Tibial artery (tissue), 4 donors: Measurements from ENCODE around the gene THTPA.
A peak's percentile ranks its signal among the peaks of the same experiment; 100 is the strongest.

ENCODE experiments used
- DNase-seq, 2 donors: peaks; one replicate each; pipeline ENCODE4 v3.0.0-alpha.2; 2019
- H3K27ac ChIP-seq, 2 donors: fragments of 200-600 bp; sonication (generic) in 1 of 2; 1 replicate in 1 of 2; 2 replicates in 1 of 2; pipeline ENCODE4 v1.5.1; 2018 to 2019; ENCODE audit warnings: mild to moderate bottlenecking in 1 of 2
- H3K27me3 ChIP-seq, 2 donors: fragments of 200-600 bp; sonication (generic) in 1 of 2; one replicate each; pipeline versions ENCODE4 v1.5.1 to v1.6.0; 2016 to 2019
- H3K36me3 ChIP-seq, 3 donors: fragments of 200-600 bp; sonication (generic) in 2 of 3; one replicate each; pipeline ENCODE4 v1.5.1; 2016 to 2019; ENCODE audit warnings: mild to moderate bottlenecking in 2 of 3
- H3K4me1 ChIP-seq, 4 donors: fragments of 200-600 bp; sonication (generic) in 2 of 4; 1 replicate in 3 of 4; 2 replicates in 1 of 4; pipeline ENCODE4 v1.5.1; 2016 to 2019
- H3K4me3 ChIP-seq, 2 donors: fragments of 200-600 bp; sonication (generic) in 1 of 2; 1 replicate in 1 of 2; 2 replicates in 1 of 2; pipeline ENCODE4 v1.5.1; 2018 to 2019; ENCODE audit warnings: mild to moderate bottlenecking in 2 of 2
- H3K9me3 ChIP-seq, 3 donors: fragments of 200-600 bp; sonication (generic) in 1 of 3; one replicate each; pipeline ENCODE4 v1.5.1; 2016 to 2019
- CTCF ChIP-seq, 2 experiments: fragments of 200-600 bp in 1 of 2; fragments of 450-650 bp in 1 of 2; IDR thresholded peaks; one replicate each; pipeline ENCODE4 v1.5.1; 2017 to 2019; ENCODE audit warnings: antibody characterized with exemption in 2 of 2, mild to moderate bottlenecking in 1 of 2, moderate library complexity in 1 of 2
- intact Hi-C: fragments of 100-400 bp; cut with DNase I; formaldehyde crosslinking; loops from one replicate; pipeline ENCODE4 v1.15.0; 2023; ENCODE audit warnings: low total_unique reads

Gene THTPA

GRCh38 chr14:23555882-23556699, at the start of gene THTPA:
Gene THTPA, plus strand, starts transcription at chr14:23556271. Its CDS starts 487 bp downstream, at chr14:23556758.
- peak; percentile 93 to 94 for DNase-seq
- intact Hi-C loops, result loop anchor here (10.0 kb wide), 1 partner anchor 231 kb away; the partner anchor contains the start of gene PABPN1
- Histone ChIP-seq H3K36me3 (peaks cover 0 to 29% (median 0%) of the 10 kb centered on the region in 3 donors), H3K4me3 (peak within 1 kb of the TSS; percentile 79 to 83), H3K27me3 (no peaks in the 10 kb centered on the region), H3K27ac (peak within 1 kb of the TSS; percentile 93 to 95), H3K9me3 (no peaks in the 10 kb centered on the region), H3K4me1 (peaks cover 0 to 38% (median 24%) of the 10 kb centered on the region in 4 donors)
- TF ChIP-seq CTCF (IDR thresholded peaks at IDR 0.05), result no peak

GRCh38 chr14:23512156-23512555, 43.9 kb upstream of the THTPA start:
- intact Hi-C loops, result no loop called here
- no peak for TF ChIP-seq CTCF (IDR thresholded peaks at IDR 0.05)
- DNase-seq, result no peak
- H3K27ac ChIP-seq, result no peak overlapping the region
- no peaks in the 10 kb centered on the region for H3K27me3 ChIP-seq
- H3K36me3 ChIP-seq, result no peaks in the 10 kb centered on the region
- no peak overlapping the region for H3K4me3 ChIP-seq
- no peaks in the 10 kb centered on the region for H3K4me1 ChIP-seq
- no peaks in the 10 kb centered on the region for H3K9me3 ChIP-seq

- TF ChIP-seq CTCF (IDR thresholded peaks at IDR 0.05), result no peak
- intact Hi-C loops, result no loop called here
- H3K4me3 ChIP-seq, result no peak overlapping the region
- H3K36me3 ChIP-seq, result no peaks in the 10 kb centered on the region
- H3K4me1 ChIP-seq, result no peaks in the 10 kb centered on the region
- H3K9me3 ChIP-seq, result no peaks in the 10 kb centered on the region
- no peaks in the 10 kb centered on the region for H3K27me3 ChIP-seq
- no peak for DNase-seq
- H3K27ac ChIP-seq, result no peak overlapping the region
These were observed 42.9 kb upstream of the THTPA start for GRCh38 chr14:23513005-23513817.

GRCh38 chr14:23513818-23514643, 42.0 kb upstream of the THTPA start:
- H3K9me3 ChIP-seq, result no peaks in the 10 kb centered on the region
- DNase-seq, result no peak
- H3K36me3 ChIP-seq, result no peaks in the 10 kb centered on the region
- H3K4me1 ChIP-seq, result no peaks in the 10 kb centered on the region
- no peaks in the 10 kb centered on the region for H3K27me3 ChIP-seq
- no peak overlapping the region for H3K27ac ChIP-seq
- H3K4me3 ChIP-seq, result no peak overlapping the region
- intact Hi-C loops, result no loop called here
- no peak for TF ChIP-seq CTCF (IDR thresholded peaks at IDR 0.05)

- Histone ChIP-seq H3K27me3 (no peaks in the 10 kb centered on the region), H3K36me3 (no peaks in the 10 kb centered on the region), H3K4me3 (no peak overlapping the region), H3K4me1 (no peaks in the 10 kb centered on the region), H3K27ac (no peak overlapping the region), H3K9me3 (no peaks in the 10 kb centered on the region)
- DNase-seq, result no peak
- intact Hi-C loops, result no loop called here
- TF ChIP-seq CTCF (IDR thresholded peaks at IDR 0.05), result no peak
These were observed 41.5 kb upstream of the THTPA start for GRCh38 chr14:23514644-23514957.
